ENCODE results near the gene ITPRIP.

Gene ITPRIP

GRCh38 chr10:104337985-104338735, at the start of gene ITPRIP:
Gene ITPRIP, minus strand, starts transcription at chr10:104338465. Its CDS starts 22,414 bp downstream, at chr10:104316051.
- in situ Hi-C loops (cut with HindIII; ENCODE audit: low sequenced_read_pairs) = no loop called here

GRCh38 chr10:104387130-104387888, 49.0 kb upstream of the ITPRIP start:
- in situ Hi-C loops (cut with HindIII; ENCODE audit: low sequenced_read_pairs) = no loop called here

GRCh38 chr10:104380336-104380735, 42.1 kb upstream of the ITPRIP start:
- in situ Hi-C loops (cut with HindIII; ENCODE audit: low sequenced_read_pairs) = no loop called here

- in situ Hi-C loops (cut with HindIII; ENCODE audit: low sequenced_read_pairs) = no loop called here
These were observed 38.6 kb upstream of the ITPRIP start for GRCh38 chr10:104376784-104377300.

- in situ Hi-C loops (cut with HindIII; ENCODE audit: low sequenced_read_pairs) = no loop called here
These were observed 36.3 kb upstream of the ITPRIP start for GRCh38 chr10:104374591-104374990.

- in situ Hi-C loops (cut with HindIII; ENCODE audit: low sequenced_read_pairs) = no loop called here
These were observed 33.5 kb upstream of the ITPRIP start for GRCh38 chr10:104371753-104372152.

- in situ Hi-C loops (cut with HindIII; ENCODE audit: low sequenced_read_pairs) = no loop called here
These were observed 30.1 kb upstream of the ITPRIP start for GRCh38 chr10:104368381-104368780.

GRCh38 chr10:104367904-104368303, 29.6 kb upstream of the ITPRIP start:
- in situ Hi-C loops (cut with HindIII; ENCODE audit: low sequenced_read_pairs) = no loop called here

- in situ Hi-C loops (cut with HindIII; ENCODE audit: low sequenced_read_pairs) = no loop called here
These were observed 21.5 kb upstream of the ITPRIP start for GRCh38 chr10:104359811-104360210.

GRCh38 chr10:104353325-104354048, 15.2 kb upstream of the ITPRIP start, which contains the start of gene CFAP58:
Gene CFAP58, plus strand, starts transcription at chr10:104353833. Its CDS starts 65 bp downstream, at chr10:104353898.
- in situ Hi-C loops (cut with HindIII; ENCODE audit: low sequenced_read_pairs) = no loop called here

- in situ Hi-C loops (cut with HindIII; ENCODE audit: low sequenced_read_pairs) = no loop called here
These were observed 13.7 kb upstream of the ITPRIP start for GRCh38 chr10:104351919-104352318.

- in situ Hi-C loops (cut with HindIII; ENCODE audit: low sequenced_read_pairs) = no loop called here
These were observed 12.9 kb upstream of the ITPRIP start for GRCh38 chr10:104351061-104351702.

GRCh38 chr10:104350127-104350635, 11.9 kb upstream of the ITPRIP start:
- in situ Hi-C loops (cut with HindIII; ENCODE audit: low sequenced_read_pairs) = no loop called here

- in situ Hi-C loops (cut with HindIII; ENCODE audit: low sequenced_read_pairs) = no loop called here
These were observed 11.4 kb upstream of the ITPRIP start for GRCh38 chr10:104349623-104350126.

GRCh38 chr10:104348601-104349000, 10.3 kb upstream of the ITPRIP start:
- in situ Hi-C loops (cut with HindIII; ENCODE audit: low sequenced_read_pairs) = no loop called here

- in situ Hi-C loops (cut with HindIII; ENCODE audit: low sequenced_read_pairs) = no loop called here
These were observed 9.2 kb upstream of the ITPRIP start for GRCh38 chr10:104347295-104348045.

- in situ Hi-C loops (cut with HindIII; ENCODE audit: low sequenced_read_pairs) = no loop called here
These were observed 7.7 kb upstream of the ITPRIP start for GRCh38 chr10:104345941-104346340.

- in situ Hi-C loops (cut with HindIII; ENCODE audit: low sequenced_read_pairs) = no loop called here
These were observed 7.2 kb upstream of the ITPRIP start for GRCh38 chr10:104345515-104345914.

- in situ Hi-C loops (cut with HindIII; ENCODE audit: low sequenced_read_pairs) = no loop called here
These were observed 6.0 kb upstream of the ITPRIP start for GRCh38 chr10:104344219-104344618.
